ENCODE results near the gene NEDD4. TPM values are rescaled to one million over a fixed set of nuclear protein-coding genes. Genes with fewer than 3 reads are reported as not detected.
"Not testable (repeated sequence)": the region's sequence is repeated elsewhere in the genome, so short reads cannot be mapped to it uniquely, and the experiment has no call there.

Gene NEDD4
- total RNA-seq, 1 experiment from 2014 or later = 56.8 TPM

- H3K4me1 Mint-ChIP-seq (ENCODE audit: low read depth, unreplicated experiment) = peaks cover 36% of the 10 kb centered on the region
- no peak overlapping the region for H3K4me3 Mint-ChIP-seq (ENCODE audit: low read depth, unreplicated experiment)
- no peaks in the 10 kb centered on the region for H3K9me3 Mint-ChIP-seq (ENCODE audit: low read depth, unreplicated experiment)
- TF ChIP-seq CTCF (IDR thresholded peaks at IDR 0.05; ENCODE audit: unreplicated experiment) = no peak
- H3K27me3 Mint-ChIP-seq (ENCODE audit: unreplicated experiment) = no peaks in the 10 kb centered on the region
- DNase-seq = no peak
- no peaks in the 10 kb centered on the region for H3K36me3 Mint-ChIP-seq (ENCODE audit: insufficient read depth, unreplicated experiment)
- CTCF ChIA-PET = no interaction called here
- no peak overlapping the region for H3K27ac Mint-ChIP-seq (ENCODE audit: unreplicated experiment)
- no TSS peak for BruUV-seq (replicated peaks)
- intact Hi-C loops (cut with micrococcal nuclease; ENCODE audit: unreplicated experiment) = loop anchor here (5.0 to 10.0 kb wide), 2 partner anchors 53 to 270 kb away; partner anchors contain the start of gene PRTG
Measured at GRCh38 chr15:55795031-55795430, 198.4 kb downstream of the NEDD4 start.

GRCh38 chr15:55791551-55792400 lies 201.6 kb downstream of the NEDD4 start:
- DNase-seq = peak; percentile 38
- Mint-ChIP-seq H3K27me3 (ENCODE audit: unreplicated experiment) (no peaks in the 10 kb centered on the region), H3K4me1 (ENCODE audit: low read depth, unreplicated experiment) (peaks cover 24% of the 10 kb centered on the region), H3K27ac (ENCODE audit: unreplicated experiment) (peak overlapping the region; percentile 43), H3K9me3 (ENCODE audit: low read depth, unreplicated experiment) (peaks cover 10% of the 10 kb centered on the region), H3K4me3 (ENCODE audit: low read depth, unreplicated experiment) (no peak overlapping the region), H3K36me3 (ENCODE audit: insufficient read depth, unreplicated experiment) (no peaks in the 10 kb centered on the region)
- CTCF ChIA-PET = interaction anchor here (0.5 to 1.0 kb wide), 3 partner anchors 9 to 342 kb away, joined by 3 to 5 read pairs (median 3); no protein-coding TSS in a partner anchor
- no peak for TF ChIP-seq CTCF (IDR thresholded peaks at IDR 0.05; ENCODE audit: unreplicated experiment)
- no TSS peak for BruUV-seq (replicated peaks)
- intact Hi-C loops (cut with micrococcal nuclease; ENCODE audit: unreplicated experiment) = loop anchor here (10.0 kb wide), 1 partner anchor 267 kb away; no protein-coding TSS in a partner anchor

- BruUV-seq (replicated peaks) = no TSS peak
- H3K27ac Mint-ChIP-seq (ENCODE audit: unreplicated experiment) = no peak overlapping the region
- H3K36me3 Mint-ChIP-seq (ENCODE audit: insufficient read depth, unreplicated experiment) = no peaks in the 10 kb centered on the region
Measured at GRCh38 chr15:55789066-55789660, 204.2 kb downstream of the NEDD4 start.

GRCh38 chr15:55786341-55786740 lies 207.1 kb downstream of the NEDD4 start:
- H3K36me3 Mint-ChIP-seq (ENCODE audit: insufficient read depth, unreplicated experiment) = no peaks in the 10 kb centered on the region
- no peak for TF ChIP-seq CTCF (IDR thresholded peaks at IDR 0.05; ENCODE audit: unreplicated experiment)
- BruUV-seq (replicated peaks) = no TSS peak
- H3K4me1 Mint-ChIP-seq (ENCODE audit: low read depth, unreplicated experiment) = peaks cover 9% of the 10 kb centered on the region
- intact Hi-C loops (cut with micrococcal nuclease; ENCODE audit: unreplicated experiment) = no loop called here
- H3K27ac Mint-ChIP-seq (ENCODE audit: unreplicated experiment) = no peak overlapping the region
- CTCF ChIA-PET = interaction anchor here (0.5 kb wide), 1 partner anchor 23 kb away, joined by 4 read pairs; no protein-coding TSS in a partner anchor
- peaks cover 13% of the 10 kb centered on the region for H3K27me3 Mint-ChIP-seq (ENCODE audit: unreplicated experiment)
- H3K9me3 Mint-ChIP-seq (ENCODE audit: low read depth, unreplicated experiment) = peaks cover 10% of the 10 kb centered on the region
- no peak overlapping the region for H3K4me3 Mint-ChIP-seq (ENCODE audit: low read depth, unreplicated experiment)
- no peak for DNase-seq

More at GRCh38 chr15:55789066-55789660, 204.2 kb downstream of the NEDD4 start:
- no peaks in the 10 kb centered on the region for H3K27me3 Mint-ChIP-seq (ENCODE audit: unreplicated experiment)
- H3K4me1 Mint-ChIP-seq (ENCODE audit: low read depth, unreplicated experiment) = peaks cover 18% of the 10 kb centered on the region
- intact Hi-C loops (cut with micrococcal nuclease; ENCODE audit: unreplicated experiment) = no loop called here
- H3K9me3 Mint-ChIP-seq (ENCODE audit: low read depth, unreplicated experiment) = peaks cover 10% of the 10 kb centered on the region
- no peak overlapping the region for H3K4me3 Mint-ChIP-seq (ENCODE audit: low read depth, unreplicated experiment)
- CTCF ChIA-PET = no interaction called here
- peak; percentile 44 for DNase-seq
- TF ChIP-seq CTCF (IDR thresholded peaks at IDR 0.05; ENCODE audit: unreplicated experiment) = peak; percentile 80

- BruUV-seq (replicated peaks); H3K4me1 Mint-ChIP-seq (ENCODE audit: low read depth, unreplicated experiment); H3K9me3 Mint-ChIP-seq (ENCODE audit: low read depth, unreplicated experiment); DNase-seq; CTCF ChIA-PET; H3K36me3 Mint-ChIP-seq (ENCODE audit: insufficient read depth, unreplicated experiment); H3K4me3 Mint-ChIP-seq (ENCODE audit: low read depth, unreplicated experiment); intact Hi-C loops (cut with micrococcal nuclease; ENCODE audit: unreplicated experiment); H3K27ac Mint-ChIP-seq (ENCODE audit: unreplicated experiment): not testable (repeated sequence)
- peaks cover 16% of the 10 kb centered on the region for H3K27me3 Mint-ChIP-seq (ENCODE audit: unreplicated experiment)
Measured at GRCh38 chr15:55785593-55785992, 207.8 kb downstream of the NEDD4 start.
